Measurements from ENCODE around the gene TACR1.
A peak's percentile ranks its signal among the peaks of the same experiment; 100 is the strongest.
"Not testable (repeated sequence)": the region's sequence is repeated elsewhere in the genome, so short reads cannot be mapped to it uniquely, and the experiment has no call there.

Gene TACR1, protein sequence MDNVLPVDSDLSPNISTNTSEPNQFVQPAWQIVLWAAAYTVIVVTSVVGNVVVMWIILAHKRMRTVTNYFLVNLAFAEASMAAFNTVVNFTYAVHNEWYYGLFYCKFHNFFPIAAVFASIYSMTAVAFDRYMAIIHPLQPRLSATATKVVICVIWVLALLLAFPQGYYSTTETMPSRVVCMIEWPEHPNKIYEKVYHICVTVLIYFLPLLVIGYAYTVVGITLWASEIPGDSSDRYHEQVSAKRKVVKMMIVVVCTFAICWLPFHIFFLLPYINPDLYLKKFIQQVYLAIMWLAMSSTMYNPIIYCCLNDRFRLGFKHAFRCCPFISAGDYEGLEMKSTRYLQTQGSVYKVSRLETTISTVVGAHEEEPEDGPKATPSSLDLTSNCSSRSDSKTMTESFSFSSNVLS

GRCh38 chr2:75199428-75200011, at the start of gene TACR1:
TSS of gene TACR1 (minus strand) at chr2:75199520. CDS start at chr2:75198934, 586 bp downstream.
- DNase-seq (peak; percentile 60), ATAC-seq (peak; percentile 36)

GRCh38 chr2:75248581-75248980, 49.3 kb upstream of the TACR1 start:
- ATAC-seq, DNase-seq: not testable (repeated sequence)

DNA sequence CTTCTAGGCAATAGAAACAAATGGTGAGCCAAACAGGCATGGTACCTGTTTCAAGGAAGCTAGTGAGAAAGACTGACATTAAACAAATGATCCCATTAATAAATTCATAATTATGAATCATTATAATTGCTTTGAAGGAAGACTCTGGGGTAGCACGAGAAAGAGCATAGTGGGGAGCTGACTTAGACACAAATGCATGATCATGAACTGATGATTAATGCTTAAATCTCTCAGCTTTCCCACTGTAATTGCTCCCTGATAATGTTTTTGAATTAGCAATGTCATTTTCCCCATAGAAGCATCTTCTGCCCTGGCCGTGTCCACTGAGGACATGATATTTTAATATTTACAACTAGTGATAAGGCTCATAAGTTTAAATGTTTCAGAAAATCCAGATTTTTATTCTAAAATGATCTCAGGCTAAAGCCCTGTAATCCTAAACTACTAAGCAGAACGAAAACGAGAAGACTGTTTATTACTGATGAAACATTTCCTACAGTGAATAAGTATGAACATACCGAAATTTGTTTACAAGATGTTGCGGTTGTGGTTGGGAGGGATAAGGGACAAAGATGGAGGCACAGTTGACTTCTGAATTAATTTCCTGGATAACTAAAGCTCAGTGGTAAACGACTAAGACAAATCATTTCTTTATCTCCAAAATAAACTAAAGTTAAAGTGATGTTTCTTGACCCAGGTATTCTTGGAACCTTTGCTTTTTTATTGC, 47.3 kb upstream of the TACR1 start:
- no peak for ATAC-seq
- no peak for DNase-seq

GRCh38 chr2:75243219-75243618, 43.9 kb upstream of the TACR1 start:
- DNase-seq = no peak
- no peak for ATAC-seq

DNA sequence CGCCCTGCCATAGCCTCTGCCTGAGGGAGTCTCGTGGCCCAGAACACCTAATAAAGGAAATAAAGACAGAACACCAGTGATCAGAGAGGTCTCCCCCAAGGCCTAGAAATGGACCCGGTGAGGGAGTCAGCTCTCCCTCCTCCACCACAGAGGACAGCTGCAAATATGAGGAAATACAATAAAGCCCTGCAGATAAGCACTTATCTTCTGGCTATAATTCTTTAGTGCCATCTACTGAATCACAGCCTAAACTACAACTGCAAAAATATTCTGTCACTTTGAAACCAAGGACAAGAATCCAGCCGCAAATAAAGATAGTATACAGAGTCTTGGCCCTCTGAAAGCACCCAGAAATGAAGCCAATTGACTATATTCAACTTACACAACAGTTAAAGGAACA, 42.4 kb upstream of the TACR1 start:
- no peak for DNase-seq
- no peak for ATAC-seq

- DNase-seq (no peak), ATAC-seq (no peak)
Measured at GRCh38 chr2:75238670-75239330, 39.5 kb upstream of the TACR1 start.

- ATAC-seq = no peak
- DNase-seq = no peak
Measured at GRCh38 chr2:75237296-75237695, 38.0 kb upstream of the TACR1 start.

GRCh38 chr2:75233965-75234364, 34.6 kb upstream of the TACR1 start:
- ATAC-seq (no peak), DNase-seq (no peak)

DNA sequence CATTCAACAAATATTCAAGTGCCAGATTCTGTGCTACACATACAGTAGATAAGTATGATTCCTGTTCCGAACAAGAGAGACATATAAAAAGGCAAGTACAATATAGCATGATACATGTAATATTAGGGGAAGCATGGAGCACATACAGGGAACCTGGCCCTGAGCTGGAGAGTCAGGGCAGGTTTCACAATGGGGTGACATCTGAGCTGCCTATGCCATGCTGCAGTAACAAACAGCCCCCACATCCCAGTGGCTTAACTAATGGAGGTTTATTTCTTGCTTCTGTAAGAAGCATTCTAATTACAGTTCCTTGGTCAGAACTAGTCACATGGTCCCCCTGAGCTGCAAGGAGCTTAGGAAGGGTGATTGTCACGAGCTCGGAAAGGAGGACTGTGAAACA, 27.3 kb upstream of the TACR1 start:
- no peak for DNase-seq
- no peak for ATAC-seq

- DNase-seq (no peak), ATAC-seq (no peak)
Measured at GRCh38 chr2:75226099-75226498, 26.8 kb upstream of the TACR1 start.

GRCh38 chr2:75224636-75225094, 25.3 kb upstream of the TACR1 start:
- no peak for DNase-seq
- ATAC-seq = no peak

DNA sequence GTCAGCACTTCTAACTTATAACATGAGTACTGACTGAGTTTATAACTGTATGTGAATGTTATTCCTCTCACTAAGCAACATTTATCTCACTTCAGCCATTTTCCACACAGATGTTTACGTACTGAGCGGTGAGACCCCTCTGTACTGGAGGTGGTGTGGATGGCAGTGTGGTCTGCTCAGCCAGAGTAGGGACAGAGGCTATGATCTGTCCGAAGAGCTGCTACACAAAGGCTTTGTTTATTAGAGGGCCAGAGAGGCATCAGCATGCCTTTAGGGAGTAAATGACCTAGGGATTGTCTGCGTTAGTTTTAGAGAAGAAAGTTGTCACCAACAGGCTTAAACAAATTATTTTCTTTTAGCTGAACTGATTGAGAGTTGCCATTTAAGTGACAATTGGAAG, 23.2 kb upstream of the TACR1 start:
- DNase-seq = no peak
- ATAC-seq = no peak

DNA sequence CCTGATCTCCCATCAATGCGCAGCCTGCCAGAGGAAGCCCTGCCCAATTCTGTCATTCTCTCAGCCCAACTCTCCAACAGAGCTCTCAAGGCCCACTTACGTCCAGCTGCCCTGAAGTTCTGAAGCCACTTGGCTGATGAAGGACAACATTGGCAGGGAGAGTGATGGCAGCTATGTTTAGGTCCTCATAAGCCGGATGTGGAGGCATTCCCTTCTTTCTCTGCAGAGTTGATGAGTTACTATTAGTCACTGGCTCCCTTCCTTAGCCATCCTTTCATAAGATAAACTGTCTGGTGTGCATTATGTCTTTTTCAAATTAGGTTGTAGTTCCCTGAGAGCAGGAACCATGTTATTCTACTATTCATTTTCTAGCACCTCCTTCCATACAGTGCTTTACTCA, 22.5 kb upstream of the TACR1 start:
- ATAC-seq (no peak), DNase-seq (no peak)

DNA sequence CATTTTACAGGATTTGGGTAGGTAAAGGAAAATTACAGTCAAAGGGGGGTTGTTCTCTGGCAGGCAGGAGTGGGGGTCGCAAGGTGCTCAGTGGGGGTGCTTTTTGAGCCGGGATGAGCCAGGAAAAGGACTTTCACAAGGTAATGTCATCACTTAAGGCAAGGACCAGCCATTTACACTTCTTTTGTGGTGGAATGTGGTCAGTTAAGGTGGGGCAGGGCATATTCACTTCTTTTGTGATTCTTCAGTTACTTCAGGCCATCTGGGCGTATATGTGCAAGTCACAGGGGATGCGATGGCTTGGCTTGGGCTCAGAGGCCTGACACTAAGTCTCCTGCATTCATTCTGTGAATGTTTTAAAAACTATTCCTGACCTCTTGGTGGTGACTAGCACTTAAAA, 19.9 kb upstream of the TACR1 start:
- ATAC-seq, DNase-seq: not testable (repeated sequence)

DNA sequence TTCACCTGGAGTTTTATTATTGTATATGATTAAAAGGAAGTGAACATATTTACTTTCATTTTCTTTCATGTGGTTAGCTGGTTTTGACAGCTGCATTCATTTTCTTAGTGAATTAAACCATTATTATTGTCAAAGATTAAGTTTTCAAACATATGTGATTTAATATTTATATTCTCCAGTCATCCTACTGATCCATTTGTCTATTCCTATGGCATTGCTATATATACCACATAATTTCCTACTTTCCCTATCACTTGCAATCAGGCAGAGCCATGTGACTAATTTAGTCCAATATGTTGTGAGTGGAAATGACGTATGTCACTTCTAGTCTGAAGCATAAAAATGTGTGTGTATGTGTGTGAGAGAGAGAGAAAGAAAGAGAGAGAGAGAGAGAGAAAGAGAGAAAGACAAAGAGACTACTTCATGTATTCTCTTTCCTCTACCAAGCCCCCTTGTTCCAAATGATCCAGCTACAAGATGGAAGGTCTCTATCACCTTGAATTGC, 12.0 kb upstream of the TACR1 start:
- no peak for DNase-seq
- no peak for ATAC-seq

- DNase-seq (no peak), ATAC-seq (no peak)
Measured at GRCh38 chr2:75210409-75210808, 11.1 kb upstream of the TACR1 start.

GRCh38 chr2:75208738-75209137, 9.4 kb upstream of the TACR1 start:
- no peak for ATAC-seq

DNA sequence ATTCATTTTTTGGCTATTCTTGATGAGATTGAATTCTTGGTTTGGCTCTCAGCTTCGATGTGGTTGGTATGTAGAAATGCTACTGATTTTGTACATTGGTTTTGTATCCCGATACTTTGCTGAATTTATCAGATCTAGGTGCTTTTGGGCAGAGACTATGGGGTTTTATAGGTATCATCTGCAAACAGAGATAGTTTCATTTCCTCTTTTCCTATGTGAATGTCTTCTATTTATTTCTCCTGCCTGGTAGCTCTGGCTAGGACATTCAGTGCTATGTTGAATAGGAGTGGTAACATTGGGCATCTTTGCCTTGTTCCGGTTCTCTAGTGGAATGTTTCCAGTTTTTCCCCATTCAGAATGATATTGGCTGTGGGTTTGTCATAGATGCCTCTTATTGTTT, 5.5 kb upstream of the TACR1 start:
- no peak for DNase-seq

More at GRCh38 chr2:75208738-75209137, 9.4 kb upstream of the TACR1 start:
- no peak for DNase-seq

GRCh38 chr2:75202359-75202758, 3.0 kb upstream of the TACR1 start:
- DNase-seq (no peak), ATAC-seq (no peak)

More for the DNA sequence above, 5.5 kb upstream of the TACR1 start:
- no peak for ATAC-seq

GRCh38 chr2:75200140-75201096, 1.1 kb upstream of the TACR1 start:
- DNase-seq (peak; percentile 12), ATAC-seq (no peak)

DNA sequence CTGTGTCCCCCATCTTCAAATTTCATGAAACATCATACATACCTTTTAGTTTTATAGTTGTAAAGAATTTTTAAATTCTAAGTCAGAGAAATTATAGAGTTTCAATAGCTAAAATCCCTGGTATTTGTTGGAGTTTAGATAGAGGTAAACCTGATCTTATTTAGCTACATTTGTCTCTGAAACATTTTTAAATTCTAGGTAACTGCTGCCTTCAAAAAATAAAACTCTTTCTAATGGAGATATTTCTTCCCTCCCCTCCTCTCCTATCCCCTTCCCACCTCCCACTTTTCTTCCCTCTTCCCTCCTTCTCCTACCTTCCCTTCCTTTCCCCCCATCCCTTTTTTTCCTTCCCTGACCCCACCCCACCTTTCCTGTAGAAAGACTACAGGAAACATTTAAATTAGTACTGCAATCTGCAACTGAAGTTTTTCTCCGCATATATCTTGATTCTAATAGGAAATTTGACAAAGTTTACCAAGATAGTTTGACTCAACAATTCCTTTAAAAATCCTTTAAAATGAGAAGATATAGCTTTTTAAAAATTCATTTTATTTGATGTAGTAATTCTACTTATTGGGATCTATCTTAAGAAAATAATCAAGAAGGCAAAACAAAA, 4.1 kb downstream of the TACR1 start:
- ATAC-seq (no peak), DNase-seq (no peak)
